ENCODE results near the gene ALS2CL.

DNA sequence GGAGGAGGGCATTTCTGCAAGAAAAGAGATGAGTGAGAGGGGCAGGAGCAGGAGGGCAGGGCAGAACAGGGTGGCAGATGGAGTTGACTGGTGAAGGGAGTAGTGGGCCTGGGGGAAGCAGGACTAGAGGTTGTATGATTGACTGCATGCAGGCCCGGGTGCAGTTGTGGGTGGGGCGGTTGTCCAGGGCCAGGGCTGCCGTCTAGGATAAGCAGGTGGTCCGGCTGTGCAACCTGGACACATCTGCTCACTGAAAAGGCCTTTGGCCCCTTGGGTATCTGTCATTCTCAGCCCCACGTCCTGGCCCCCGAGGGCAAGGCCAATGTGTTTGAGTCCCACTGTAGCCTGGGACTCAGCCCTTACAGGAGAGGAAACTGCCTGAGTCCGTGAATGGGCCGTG, 25.4 kb downstream of the ALS2CL start:
- TF ChIP-seq, protein P1, sequence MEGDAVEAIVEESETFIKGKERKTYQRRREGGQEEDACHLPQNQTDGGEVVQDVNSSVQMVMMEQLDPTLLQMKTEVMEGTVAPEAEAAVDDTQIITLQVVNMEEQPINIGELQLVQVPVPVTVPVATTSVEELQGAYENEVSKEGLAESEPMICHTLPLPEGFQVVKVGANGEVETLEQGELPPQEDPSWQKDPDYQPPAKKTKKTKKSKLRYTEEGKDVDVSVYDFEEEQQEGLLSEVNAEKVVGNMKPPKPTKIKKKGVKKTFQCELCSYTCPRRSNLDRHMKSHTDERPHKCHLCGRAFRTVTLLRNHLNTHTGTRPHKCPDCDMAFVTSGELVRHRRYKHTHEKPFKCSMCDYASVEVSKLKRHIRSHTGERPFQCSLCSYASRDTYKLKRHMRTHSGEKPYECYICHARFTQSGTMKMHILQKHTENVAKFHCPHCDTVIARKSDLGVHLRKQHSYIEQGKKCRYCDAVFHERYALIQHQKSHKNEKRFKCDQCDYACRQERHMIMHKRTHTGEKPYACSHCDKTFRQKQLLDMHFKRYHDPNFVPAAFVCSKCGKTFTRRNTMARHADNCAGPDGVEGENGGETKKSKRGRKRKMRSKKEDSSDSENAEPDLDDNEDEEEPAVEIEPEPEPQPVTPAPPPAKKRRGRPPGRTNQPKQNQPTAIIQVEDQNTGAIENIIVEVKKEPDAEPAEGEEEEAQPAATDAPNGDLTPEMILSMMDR (IDR thresholded peaks at IDR 0.05; ENCODE audit: poor library complexity) = no peak
- no peak for TF ChIP-seq EZH2 (IDR thresholded peaks at IDR 0.05; ENCODE audit: borderline replicate concordance)

All from hepatocyte (in vitro differentiated cells).